Amygdala (tissue), 56 donors: ENCODE results near the gene DKC1.

Experiments used
- DNase-seq, 56 donors: peaks; one replicate each; lab custom pipeline; 2025; lab: John Stamatoyannopoulos, UW

Gene DKC1

GRCh38 chrX:154784149-154784995 is 21.7 kb downstream of the DKC1 start:
- no peak for DNase-seq

- no peak for DNase-seq
Measured at GRCh38 chrX:154785716-154786115, 23.1 kb downstream of the DKC1 start.

GRCh38 chrX:154791467-154791866 is 28.8 kb downstream of the DKC1 start:
- no peak for DNase-seq

GRCh38 chrX:154791939-154792338 is 29.3 kb downstream of the DKC1 start:
- no peak for DNase-seq

GRCh38 chrX:154793084-154793795 is 30.6 kb downstream of the DKC1 start:
- DNase-seq: no peak

- DNase-seq: no peak
Measured at GRCh38 chrX:154795016-154795415, 32.4 kb downstream of the DKC1 start.

GRCh38 chrX:154797006-154797405 is 34.3 kb downstream of the DKC1 start:
- DNase-seq: no peak

- peak in 1 of 56 donors; percentile 4 for DNase-seq
Measured at GRCh38 chrX:154799556-154800348, 37.1 kb downstream of the DKC1 start.

GRCh38 chrX:154800478-154801210 is 38.0 kb downstream of the DKC1 start:
- no peak for DNase-seq

- DNase-seq: no peak
Measured at GRCh38 chrX:154802947-154803346, 40.3 kb downstream of the DKC1 start.

GRCh38 chrX:154804261-154804956 is 41.7 kb downstream of the DKC1 start:
- no peak for DNase-seq

GRCh38 chrX:154804957-154805695 is 42.5 kb downstream of the DKC1 start, which contains the start of gene MPP1:
MPP1 (minus strand) TSS chrX:154805485; CDS start chrX:154805373, 112 bp downstream.
- DNase-seq: peak in 50 of 56 donors; percentile 3 to 76 (median 40)

GRCh38 chrX:154805696-154806091 is 43.0 kb downstream of the DKC1 start:
- no peak for DNase-seq

- DNase-seq: no peak
Measured at GRCh38 chrX:154806837-154807501, 44.3 kb downstream of the DKC1 start.

- DNase-seq: no peak
Measured at GRCh38 chrX:154809939-154810665, 47.4 kb downstream of the DKC1 start.

- DNase-seq: no peak
Measured at GRCh38 chrX:154812341-154813101, 49.9 kb downstream of the DKC1 start.

- no peak for DNase-seq
Measured at GRCh38 chrX:154813801-154814200, 51.1 kb downstream of the DKC1 start.
